Measurements from ENCODE around the gene BBIP1.

The BBIP1 gene

GRCh38 chr10:110853921-110854605 is 64.9 kb downstream of the BBIP1 start:
- TF ChIP-seq, protein P1, sequence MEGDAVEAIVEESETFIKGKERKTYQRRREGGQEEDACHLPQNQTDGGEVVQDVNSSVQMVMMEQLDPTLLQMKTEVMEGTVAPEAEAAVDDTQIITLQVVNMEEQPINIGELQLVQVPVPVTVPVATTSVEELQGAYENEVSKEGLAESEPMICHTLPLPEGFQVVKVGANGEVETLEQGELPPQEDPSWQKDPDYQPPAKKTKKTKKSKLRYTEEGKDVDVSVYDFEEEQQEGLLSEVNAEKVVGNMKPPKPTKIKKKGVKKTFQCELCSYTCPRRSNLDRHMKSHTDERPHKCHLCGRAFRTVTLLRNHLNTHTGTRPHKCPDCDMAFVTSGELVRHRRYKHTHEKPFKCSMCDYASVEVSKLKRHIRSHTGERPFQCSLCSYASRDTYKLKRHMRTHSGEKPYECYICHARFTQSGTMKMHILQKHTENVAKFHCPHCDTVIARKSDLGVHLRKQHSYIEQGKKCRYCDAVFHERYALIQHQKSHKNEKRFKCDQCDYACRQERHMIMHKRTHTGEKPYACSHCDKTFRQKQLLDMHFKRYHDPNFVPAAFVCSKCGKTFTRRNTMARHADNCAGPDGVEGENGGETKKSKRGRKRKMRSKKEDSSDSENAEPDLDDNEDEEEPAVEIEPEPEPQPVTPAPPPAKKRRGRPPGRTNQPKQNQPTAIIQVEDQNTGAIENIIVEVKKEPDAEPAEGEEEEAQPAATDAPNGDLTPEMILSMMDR (conservative IDR thresholded peaks at IDR 0.05; ENCODE audit: control insufficient read depth, insufficient read depth, low read depth, low read length), result no peak
- no peak overlapping the region for H3K4me3 ChIP-seq (ENCODE audit: control insufficient read depth, low read depth, low read length)
- DNase-seq (ENCODE audit: low read depth), result no peak

- DNase-seq (ENCODE audit: low read depth), result no peak
- H3K4me3 ChIP-seq (ENCODE audit: control insufficient read depth, low read depth, low read length), result no peak overlapping the region
- TF ChIP-seq, protein P1 (conservative IDR thresholded peaks at IDR 0.05; ENCODE audit: control insufficient read depth, insufficient read depth, low read depth, low read length), result no peak
Observed at GRCh38 chr10:110852947-110853346, 66.0 kb downstream of the BBIP1 start.

- TF ChIP-seq, protein P1 (conservative IDR thresholded peaks at IDR 0.05; ENCODE audit: control insufficient read depth, insufficient read depth, low read depth, low read length), result no peak
- DNase-seq (ENCODE audit: low read depth), result peak; percentile 33
- no peak overlapping the region for H3K4me3 ChIP-seq (ENCODE audit: control insufficient read depth, low read depth, low read length)
Observed at GRCh38 chr10:110852255-110852896, 66.6 kb downstream of the BBIP1 start.

GRCh38 chr10:110851020-110851612 is 67.9 kb downstream of the BBIP1 start:
- peak; percentile 73 for DNase-seq (ENCODE audit: low read depth)
- H3K4me3 ChIP-seq (ENCODE audit: control insufficient read depth, low read depth, low read length), result no peak overlapping the region
- TF ChIP-seq, protein P1 (conservative IDR thresholded peaks at IDR 0.05; ENCODE audit: control insufficient read depth, insufficient read depth, low read depth, low read length), result no peak

DNA sequence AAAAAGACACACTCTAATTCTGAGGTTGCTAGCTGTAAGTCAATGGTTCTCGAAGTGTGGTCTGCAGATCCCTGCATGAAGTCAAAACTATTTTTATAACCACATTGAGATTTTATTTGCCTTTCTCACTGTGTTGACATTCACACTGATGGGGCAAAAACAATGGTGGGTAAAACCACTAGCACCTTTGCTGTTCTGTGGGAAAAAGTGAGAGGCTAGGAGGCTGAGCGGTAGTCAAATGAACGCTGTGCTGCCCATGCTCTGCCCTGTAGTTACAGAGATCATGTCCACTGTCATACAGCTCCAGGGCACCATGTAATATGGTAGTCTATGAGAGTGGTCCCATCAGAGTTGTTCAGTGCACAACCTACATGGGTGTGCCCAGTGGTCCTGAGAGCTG is 68.9 kb downstream of the BBIP1 start:
- TF ChIP-seq, protein P1 (conservative IDR thresholded peaks at IDR 0.05; ENCODE audit: control insufficient read depth, insufficient read depth, low read depth, low read length), result no peak
- no peak overlapping the region for H3K4me3 ChIP-seq (ENCODE audit: control insufficient read depth, low read depth, low read length)
- DNase-seq (ENCODE audit: low read depth), result no peak

Measured in fibroblast of mammary gland (primary cell).